ENCODE measurements around the gene ITPR1.

DNA sequence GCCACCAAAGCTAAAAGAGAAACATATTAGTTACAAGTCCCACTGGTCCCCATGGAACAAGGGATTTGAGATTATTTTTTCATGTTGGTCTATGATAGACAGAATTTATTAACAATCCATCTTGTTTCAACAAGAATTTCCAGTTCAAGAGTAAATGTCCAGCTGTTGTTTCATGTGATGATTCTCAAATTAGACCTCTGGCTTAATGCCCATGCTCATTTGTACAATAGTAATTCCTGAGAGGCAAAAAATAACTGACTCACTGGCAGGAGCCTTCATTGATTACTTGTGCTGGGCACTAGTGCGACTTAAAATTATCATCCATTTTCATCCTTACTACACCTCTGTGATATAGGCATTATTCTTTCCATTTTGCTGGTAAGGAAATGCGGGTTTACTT is 171.3 kb downstream of the ITPR1 start:
- TF ChIP-seq, protein P1, sequence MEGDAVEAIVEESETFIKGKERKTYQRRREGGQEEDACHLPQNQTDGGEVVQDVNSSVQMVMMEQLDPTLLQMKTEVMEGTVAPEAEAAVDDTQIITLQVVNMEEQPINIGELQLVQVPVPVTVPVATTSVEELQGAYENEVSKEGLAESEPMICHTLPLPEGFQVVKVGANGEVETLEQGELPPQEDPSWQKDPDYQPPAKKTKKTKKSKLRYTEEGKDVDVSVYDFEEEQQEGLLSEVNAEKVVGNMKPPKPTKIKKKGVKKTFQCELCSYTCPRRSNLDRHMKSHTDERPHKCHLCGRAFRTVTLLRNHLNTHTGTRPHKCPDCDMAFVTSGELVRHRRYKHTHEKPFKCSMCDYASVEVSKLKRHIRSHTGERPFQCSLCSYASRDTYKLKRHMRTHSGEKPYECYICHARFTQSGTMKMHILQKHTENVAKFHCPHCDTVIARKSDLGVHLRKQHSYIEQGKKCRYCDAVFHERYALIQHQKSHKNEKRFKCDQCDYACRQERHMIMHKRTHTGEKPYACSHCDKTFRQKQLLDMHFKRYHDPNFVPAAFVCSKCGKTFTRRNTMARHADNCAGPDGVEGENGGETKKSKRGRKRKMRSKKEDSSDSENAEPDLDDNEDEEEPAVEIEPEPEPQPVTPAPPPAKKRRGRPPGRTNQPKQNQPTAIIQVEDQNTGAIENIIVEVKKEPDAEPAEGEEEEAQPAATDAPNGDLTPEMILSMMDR (conservative IDR thresholded peaks at IDR 0.05), result no peak
- no peak for TF ChIP-seq EZH2 (IDR thresholded peaks at IDR 0.05; ENCODE audit: low read depth)

Data from PC-9 (cell line).